ENCODE measurements around the gene PRUNE2.

- no peak for TF ChIP-seq CTCF (conservative IDR thresholded peaks at IDR 0.05; ENCODE audit: low read length)
- TF ChIP-seq EZH2phosphoT487 (IDR thresholded peaks at IDR 0.05; ENCODE audit: borderline replicate concordance, low read depth, low read length), result no peak
Observed at GRCh38 chr9:76592974-76593347, 313.0 kb downstream of the PRUNE2 start.

All from OCI-LY7 (cell line).